ENCODE data around the gene MFF.

Gene MFF

GRCh38 chr2:227348324-227348723 is 23.3 kb downstream of the MFF start:
- Histone ChIP-seq H3K79me2 (ENCODE audit: low read length) (no peaks in the 10 kb centered on the region), H4K20me1 (ENCODE audit: insufficient read depth, low read length) (no peaks in the 10 kb centered on the region), H3K27ac (ENCODE audit: low read length) (no peak overlapping the region), H3K4me2 (ENCODE audit: low read length) (no peak overlapping the region), H3K4me1 (ENCODE audit: low read length) (peaks cover 23% of the 10 kb centered on the region), H3K9me3 (ENCODE audit: insufficient read depth, low read length) (no peaks in the 10 kb centered on the region), H3K9ac (ENCODE audit: low read length) (no peak overlapping the region), H3K27me3 (ENCODE audit: low read depth, low read length) (no peaks in the 10 kb centered on the region), H2AFZ (ENCODE audit: low read depth, low read length) (no peak overlapping the region), H3K4me3 (ENCODE audit: low read length) (no peak overlapping the region), H3K36me3 (replicated peaks; ENCODE audit: low read depth, low read length) (peaks cover 8% of the 10 kb centered on the region)
- no peak for TF ChIP-seq EZH2phosphoT487 (IDR thresholded peaks at IDR 0.05; ENCODE audit: low read depth)
- TF ChIP-seq, protein P1, sequence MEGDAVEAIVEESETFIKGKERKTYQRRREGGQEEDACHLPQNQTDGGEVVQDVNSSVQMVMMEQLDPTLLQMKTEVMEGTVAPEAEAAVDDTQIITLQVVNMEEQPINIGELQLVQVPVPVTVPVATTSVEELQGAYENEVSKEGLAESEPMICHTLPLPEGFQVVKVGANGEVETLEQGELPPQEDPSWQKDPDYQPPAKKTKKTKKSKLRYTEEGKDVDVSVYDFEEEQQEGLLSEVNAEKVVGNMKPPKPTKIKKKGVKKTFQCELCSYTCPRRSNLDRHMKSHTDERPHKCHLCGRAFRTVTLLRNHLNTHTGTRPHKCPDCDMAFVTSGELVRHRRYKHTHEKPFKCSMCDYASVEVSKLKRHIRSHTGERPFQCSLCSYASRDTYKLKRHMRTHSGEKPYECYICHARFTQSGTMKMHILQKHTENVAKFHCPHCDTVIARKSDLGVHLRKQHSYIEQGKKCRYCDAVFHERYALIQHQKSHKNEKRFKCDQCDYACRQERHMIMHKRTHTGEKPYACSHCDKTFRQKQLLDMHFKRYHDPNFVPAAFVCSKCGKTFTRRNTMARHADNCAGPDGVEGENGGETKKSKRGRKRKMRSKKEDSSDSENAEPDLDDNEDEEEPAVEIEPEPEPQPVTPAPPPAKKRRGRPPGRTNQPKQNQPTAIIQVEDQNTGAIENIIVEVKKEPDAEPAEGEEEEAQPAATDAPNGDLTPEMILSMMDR (IDR thresholded peaks at IDR 0.05; ENCODE audit: low read depth, low read length) = no peak

DNA sequence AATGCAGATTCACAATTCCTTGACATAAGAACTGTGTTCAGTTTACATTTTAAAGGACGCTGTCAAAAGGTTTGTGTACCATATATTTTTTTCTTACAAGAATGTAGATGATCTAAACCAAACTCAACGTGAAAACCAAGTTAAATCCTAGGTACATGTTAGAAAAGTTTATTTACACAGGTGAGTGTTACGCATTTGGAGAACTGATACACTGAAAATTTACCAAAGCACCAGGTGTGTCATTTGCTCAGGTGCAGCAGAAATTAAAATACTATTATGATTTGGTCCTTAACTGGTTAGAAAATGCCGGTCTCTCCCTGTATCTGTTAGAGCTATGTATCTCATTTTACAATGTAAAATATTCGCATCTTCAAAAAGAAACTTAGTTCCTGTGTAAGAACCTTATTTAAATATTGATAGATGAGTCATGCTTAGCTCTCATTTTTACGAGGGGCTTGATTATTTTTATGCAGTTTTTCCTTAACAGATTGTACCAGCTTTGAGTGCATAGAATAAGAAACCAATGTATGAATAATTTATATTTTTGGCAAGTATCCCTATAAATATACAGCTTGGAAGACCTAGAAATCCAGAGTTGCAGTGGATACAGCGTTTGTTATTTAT is 25.1 kb downstream of the MFF start:
- no peaks in the 10 kb centered on the region for H3K9me3 ChIP-seq (ENCODE audit: insufficient read depth, low read length)
- TF ChIP-seq, protein P1 (IDR thresholded peaks at IDR 0.05; ENCODE audit: low read depth, low read length) = no peak
- TF ChIP-seq EZH2phosphoT487 (IDR thresholded peaks at IDR 0.05; ENCODE audit: low read depth) = no peak
- H3K27ac ChIP-seq (ENCODE audit: low read length) = no peak overlapping the region
- no peak overlapping the region for H3K4me3 ChIP-seq (ENCODE audit: low read length)
- H3K4me1 ChIP-seq (ENCODE audit: low read length) = peaks cover 23% of the 10 kb centered on the region
- no peaks in the 10 kb centered on the region for H4K20me1 ChIP-seq (ENCODE audit: insufficient read depth, low read length)
- H3K4me2 ChIP-seq (ENCODE audit: low read length) = no peak overlapping the region; the same call in 1 of the 2 replicates
- no peaks in the 10 kb centered on the region for H3K27me3 ChIP-seq (ENCODE audit: low read depth, low read length)
- no peak overlapping the region for H3K9ac ChIP-seq (ENCODE audit: low read length)
- peaks cover 8% of the 10 kb centered on the region for H3K36me3 ChIP-seq (replicated peaks; ENCODE audit: low read depth, low read length)
- H2AFZ ChIP-seq (ENCODE audit: low read depth, low read length) = no peak overlapping the region
- no peaks in the 10 kb centered on the region for H3K79me2 ChIP-seq (ENCODE audit: low read length)

DNA sequence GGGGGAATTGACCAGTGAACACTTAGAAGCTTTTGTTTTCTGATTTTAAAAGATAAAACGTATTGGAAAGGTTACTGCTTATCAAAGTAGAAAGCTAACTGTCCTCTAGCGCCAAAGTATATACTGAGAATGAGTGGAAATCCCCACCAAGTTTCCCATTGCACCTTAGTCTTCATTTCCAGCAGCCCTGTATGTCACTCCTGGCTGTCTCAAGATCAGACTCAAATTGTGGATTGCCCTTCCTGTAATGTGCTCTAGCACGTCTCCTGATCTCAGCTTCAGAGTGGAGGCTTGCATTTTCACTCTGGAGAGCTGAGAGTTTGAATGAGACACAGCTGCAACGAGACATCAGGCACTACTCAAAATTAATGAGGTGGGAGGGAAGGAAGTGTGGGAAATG is 26.6 kb downstream of the MFF start:
- Histone ChIP-seq H3K79me2 (ENCODE audit: low read length) (no peaks in the 10 kb centered on the region), H3K4me2 (ENCODE audit: low read length) (peak overlapping the region; percentile 45), H3K27me3 (ENCODE audit: low read depth, low read length) (no peaks in the 10 kb centered on the region), H3K27ac (ENCODE audit: low read length) (no peak overlapping the region), H2AFZ (ENCODE audit: low read depth, low read length) (no peak overlapping the region), H3K9ac (ENCODE audit: low read length) (no peak overlapping the region), H3K36me3 (replicated peaks; ENCODE audit: low read depth, low read length) (peaks cover 16% of the 10 kb centered on the region), H4K20me1 (ENCODE audit: insufficient read depth, low read length) (no peaks in the 10 kb centered on the region), H3K9me3 (ENCODE audit: insufficient read depth, low read length) (no peaks in the 10 kb centered on the region), H3K4me1 (ENCODE audit: low read length) (peaks cover 23% of the 10 kb centered on the region), H3K4me3 (ENCODE audit: low read length) (no peak overlapping the region)
- TF ChIP-seq, protein P1 (IDR thresholded peaks at IDR 0.05; ENCODE audit: low read depth, low read length) = no peak
- TF ChIP-seq EZH2phosphoT487 (IDR thresholded peaks at IDR 0.05; ENCODE audit: low read depth) = no peak

GRCh38 chr2:227360351-227360750 is 35.3 kb downstream of the MFF start:
- no peak overlapping the region for H2AFZ ChIP-seq (ENCODE audit: low read depth, low read length)
- H3K4me1 ChIP-seq (ENCODE audit: low read length) = no peaks in the 10 kb centered on the region
- H3K27ac ChIP-seq (ENCODE audit: low read length) = no peak overlapping the region
- TF ChIP-seq EZH2phosphoT487 (IDR thresholded peaks at IDR 0.05; ENCODE audit: low read depth) = no peak
- TF ChIP-seq, protein P1 (IDR thresholded peaks at IDR 0.05; ENCODE audit: low read depth, low read length) = no peak
- H3K27me3 ChIP-seq (ENCODE audit: low read depth, low read length) = no peaks in the 10 kb centered on the region
- H3K79me2 ChIP-seq (ENCODE audit: low read length) = no peaks in the 10 kb centered on the region
- peaks cover 7% of the 10 kb centered on the region for H3K36me3 ChIP-seq (replicated peaks; ENCODE audit: low read depth, low read length)
- no peak overlapping the region for H3K4me3 ChIP-seq (ENCODE audit: low read length)
- H3K9ac ChIP-seq (ENCODE audit: low read length) = no peak overlapping the region
- no peaks in the 10 kb centered on the region for H4K20me1 ChIP-seq (ENCODE audit: insufficient read depth, low read length)
- no peak overlapping the region for H3K4me2 ChIP-seq (ENCODE audit: low read length)
- H3K9me3 ChIP-seq (ENCODE audit: insufficient read depth, low read length) = no peaks in the 10 kb centered on the region

All from OCI-LY3 (cell line).